H54 (cell line): ENCODE results near the gene CD63.

Experiments
- DNase-seq: peaks from one replicate; pipeline ENCODE4 v3.0.0; 2011; ENCODE audit warnings: low spot score, mixed read lengths; ENCODE audit not compliant: insufficient read length
- FAIRE-seq: peaks from 3 replicates; lab custom pipeline; 2011; peaks lifted over from hg19 to GRCh38; lab: Jason Lieb, UNC
- POLR2A ChIP-seq: IDR thresholded peaks from 2 replicates; pipeline ENCODE4 v1.6.1; 2011; ENCODE audit warnings: low read depth, mild to moderate bottlenecking, low read length

The CD63 gene

GRCh38 chr12:55686366-55687010 is 42.3 kb downstream of the CD63 start:
- 0 out of 2 replicates have a peak, but pooled peaks have one; percentile 17 for TF ChIP-seq POLR2A
- DNase-seq (no peak), FAIRE-seq (no peak)

- no peak for DNase-seq
- no peak for TF ChIP-seq POLR2A
- FAIRE-seq = no peak
Measured at GRCh38 chr12:55685671-55686070, 43.1 kb downstream of the CD63 start.

GRCh38 chr12:55684761-55685370 is 43.9 kb downstream of the CD63 start:
- DNase-seq = no peak
- FAIRE-seq = no peak

GRCh38 chr12:55683676-55684075 is 45.1 kb downstream of the CD63 start:
- FAIRE-seq = no peak

More at GRCh38 chr12:55684761-55685370, 43.9 kb downstream of the CD63 start:
- no peak for TF ChIP-seq POLR2A

GRCh38 chr12:55682087-55682796 is 46.6 kb downstream of the CD63 start:
- no peak for TF ChIP-seq POLR2A
- DNase-seq (no peak), FAIRE-seq (no peak)

More at GRCh38 chr12:55683676-55684075, 45.1 kb downstream of the CD63 start:
- no peak for DNase-seq
- no peak for TF ChIP-seq POLR2A

GRCh38 chr12:55681142-55682077 is 47.4 kb downstream of the CD63 start:
- FAIRE-seq = peak; percentile 73
- DNase-seq = peak; percentile 76
- TF ChIP-seq POLR2A = peak; percentile 48

- TF ChIP-seq POLR2A = no peak
- DNase-seq (no peak), FAIRE-seq (no peak)
Measured at GRCh38 chr12:55679691-55680090, 49.1 kb downstream of the CD63 start.

- TF ChIP-seq POLR2A = no peak
- FAIRE-seq (no peak), DNase-seq (no peak)
Measured at GRCh38 chr12:55676707-55677106, 52.1 kb downstream of the CD63 start.

- FAIRE-seq (no peak), DNase-seq (no peak)
- no peak for TF ChIP-seq POLR2A
Measured at GRCh38 chr12:55675666-55676065, 53.1 kb downstream of the CD63 start.
